ENCODE results near the gene SACM1L. TPM values are rescaled to one million over a fixed set of nuclear protein-coding genes. Genes with fewer than 3 reads are reported as not detected.
A peak's percentile ranks its signal among the peaks of the same experiment; 100 is the strongest.

Gene SACM1L
- total RNA-seq, 4 donors from 2014 or later: 43.5 to 64.7 (median 54.3) TPM

GRCh38 chr3:45666757-45667431 is 22.3 kb upstream of the SACM1L start:
- Histone ChIP-seq H3K9me3 (no peaks in the 10 kb centered on the region), H3K4me3 (no peak overlapping the region), H3K27me3 (no peaks in the 10 kb centered on the region), H3K4me1 (peaks cover 0 to 73% (median 34%) of the 10 kb centered on the region in 4 donors), H3K36me3 (peaks cover 0 to 24% (median 0%) of the 10 kb centered on the region in 3 donors), H3K27ac (peak overlapping the region in 2 of 4 donors; percentile 76 to 81)
- WGBS, 2 donors: 25 to 30% methylated on average over 8 of the region's 8 CpGs
- no peak for DNase-seq (ENCODE audit: low spot score in 2 of 2)
- TF ChIP-seq POLR2A (IDR thresholded peaks at IDR 0.05) (no peak), CTCF (IDR thresholded peaks at IDR 0.05) (no peak), EP300 (IDR thresholded peaks at IDR 0.05) (no peak)

GRCh38 chr3:45667569-45667934 is 21.6 kb upstream of the SACM1L start:
- WGBS, 2 donors: 58% methylated on average over 1 of the region's 1 CpG
- peaks cover 0 to 79% (median 36%) of the 10 kb centered on the region in 4 donors for H3K4me1 ChIP-seq
- H3K36me3 ChIP-seq: peaks cover 0 to 28% (median 0%) of the 10 kb centered on the region in 3 donors
- no peaks in the 10 kb centered on the region for H3K9me3 ChIP-seq
- DNase-seq (ENCODE audit: low spot score in 2 of 2): no peak
- H3K27ac ChIP-seq: peak overlapping the region in 2 of 4 donors; percentile 76 to 81
- H3K27me3 ChIP-seq: no peaks in the 10 kb centered on the region
- no peak overlapping the region for H3K4me3 ChIP-seq
- TF ChIP-seq EP300 (IDR thresholded peaks at IDR 0.05): no peak
- TF ChIP-seq POLR2A (IDR thresholded peaks at IDR 0.05): no peak
- TF ChIP-seq CTCF (IDR thresholded peaks at IDR 0.05): no peak

GRCh38 chr3:45670436-45670835 is 18.8 kb upstream of the SACM1L start:
- TF ChIP-seq CTCF (IDR thresholded peaks at IDR 0.05) (no peak), POLR2A (IDR thresholded peaks at IDR 0.05) (no peak), EP300 (IDR thresholded peaks at IDR 0.05) (no peak)
- Histone ChIP-seq H3K27me3 (no peaks in the 10 kb centered on the region), H3K36me3 (peaks cover 0 to 56% (median 6%) of the 10 kb centered on the region in 3 donors), H3K4me3 (no peak overlapping the region), H3K27ac (peak overlapping the region in 3 of 4 donors; percentile 35 to 47 (median 42)), H3K4me1 (peaks cover 0 to 66% (median 33%) of the 10 kb centered on the region in 4 donors), H3K9me3 (no peaks in the 10 kb centered on the region)
- DNase-seq (ENCODE audit: low spot score in 2 of 2): no peak

GRCh38 chr3:45670991-45671390 is 18.2 kb upstream of the SACM1L start:
- Histone ChIP-seq H3K9me3 (no peaks in the 10 kb centered on the region), H3K36me3 (peaks cover 0 to 53% (median 6%) of the 10 kb centered on the region in 3 donors), H3K4me1 (peaks cover 0 to 62% (median 33%) of the 10 kb centered on the region in 4 donors), H3K27ac (peak overlapping the region in 3 of 4 donors; percentile 35 to 47 (median 42)), H3K27me3 (no peaks in the 10 kb centered on the region), H3K4me3 (no peak overlapping the region)
- 0 to 10% methylated on average over 2 of the region's 2 CpGs for WGBS, 2 donors
- no peak for TF ChIP-seq CTCF (IDR thresholded peaks at IDR 0.05)
- TF ChIP-seq EP300 (IDR thresholded peaks at IDR 0.05): peak in 1 of 2 donors; percentile 70
- peak in 1 of 2 donors; percentile 39 for DNase-seq (ENCODE audit: low spot score in 2 of 2)

GRCh38 chr3:45673273-45673672 is 15.9 kb upstream of the SACM1L start:
- no peak for TF ChIP-seq EP300 (IDR thresholded peaks at IDR 0.05)
- TF ChIP-seq CTCF (IDR thresholded peaks at IDR 0.05): no peak
- no peak for TF ChIP-seq POLR2A (IDR thresholded peaks at IDR 0.05)
- Histone ChIP-seq H3K36me3 (peaks cover 0 to 63% (median 6%) of the 10 kb centered on the region in 3 donors), H3K4me1 (peaks cover 0 to 59% (median 31%) of the 10 kb centered on the region in 4 donors), H3K27me3 (no peaks in the 10 kb centered on the region), H3K9me3 (no peaks in the 10 kb centered on the region), H3K27ac (no peak overlapping the region), H3K4me3 (no peak overlapping the region)
- 100% methylated on average over 2 of the region's 2 CpGs for WGBS, 2 donors
- no peak for DNase-seq (ENCODE audit: low spot score in 2 of 2)

Measured in tibial nerve (tissue), 4 donors.